ENCODE results near the gene AMIGO3.
"Not testable (repeated sequence)": the region's sequence is repeated elsewhere in the genome, so short reads cannot be mapped to it uniquely, and the experiment has no call there.

The AMIGO3 gene

GRCh38 chr3:49709852-49710251, 9.6 kb downstream of the AMIGO3 start:
- DNase-seq (ENCODE audit: low spot score): no peak

DNA sequence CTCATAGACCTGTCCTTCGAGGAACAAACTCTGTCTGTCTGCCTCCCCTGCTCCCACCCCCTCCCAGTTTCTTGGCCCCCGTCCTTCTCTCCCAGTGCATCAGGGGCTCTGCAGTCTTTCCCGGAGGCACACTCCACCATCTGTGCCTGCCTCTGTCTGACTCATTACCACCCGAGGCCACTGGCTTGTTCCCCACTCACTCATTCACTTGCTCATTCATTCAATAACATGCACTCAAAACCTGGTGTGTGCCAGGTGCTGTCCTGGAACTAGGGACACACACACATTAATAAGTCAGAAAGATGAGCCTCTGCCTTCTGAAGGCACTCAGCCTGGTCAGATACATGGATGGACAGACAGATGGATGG, 12.4 kb downstream of the AMIGO3 start:
- no peak for DNase-seq (ENCODE audit: low spot score)

- DNase-seq (ENCODE audit: low spot score): no peak
These were observed 12.9 kb downstream of the AMIGO3 start for GRCh38 chr3:49706456-49707112.

DNA sequence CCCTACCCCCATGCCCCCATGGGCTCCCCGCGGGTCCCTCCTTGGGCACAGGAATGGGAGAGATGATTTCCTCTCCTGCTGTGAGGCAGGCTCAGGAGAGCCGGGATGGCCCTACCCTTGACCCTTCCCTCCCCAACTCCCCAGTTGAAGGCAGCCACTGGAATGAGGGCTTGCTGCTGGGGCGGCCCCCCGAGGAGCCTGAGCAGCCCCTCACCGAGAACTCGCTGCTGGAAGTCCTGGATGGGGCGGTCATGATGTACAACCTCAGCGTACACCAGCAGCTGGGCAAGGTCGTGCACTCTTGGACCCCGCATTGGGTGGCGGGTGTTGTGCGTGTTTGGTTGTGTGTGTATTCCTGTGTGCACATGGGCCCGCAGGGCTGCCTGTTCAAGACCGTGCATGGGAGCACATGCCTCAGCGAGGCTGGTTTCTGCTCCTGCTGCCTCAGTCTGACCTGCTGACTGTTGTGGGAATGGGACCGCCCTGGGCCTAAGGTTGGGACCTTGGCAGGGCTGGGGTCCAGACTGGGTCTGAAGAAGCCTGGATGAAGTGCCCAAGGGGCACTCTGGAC, 14.0 kb downstream of the AMIGO3 start:
- no peak for DNase-seq (ENCODE audit: low spot score)

DNA sequence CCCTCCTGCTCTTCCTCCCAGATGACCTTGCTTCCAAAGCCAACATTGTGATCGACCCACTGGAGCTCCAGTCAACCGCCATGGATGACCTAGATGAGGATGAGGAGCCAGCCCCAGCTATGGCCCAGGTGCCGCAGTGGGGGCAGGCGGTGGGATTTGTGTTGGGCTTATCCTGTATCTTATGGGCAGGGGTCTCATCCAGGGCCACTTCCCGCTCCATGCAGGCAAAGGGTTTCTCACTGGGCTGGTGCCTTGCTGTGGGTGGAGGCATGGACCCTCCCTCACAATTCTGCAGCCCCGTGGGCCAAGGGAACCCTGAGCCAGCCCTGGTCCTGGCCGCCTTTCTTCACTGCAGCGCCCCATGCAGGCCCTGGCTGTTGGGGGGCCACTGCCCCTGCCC, 14.9 kb downstream of the AMIGO3 start:
- no peak for DNase-seq (ENCODE audit: low spot score)

GRCh38 chr3:49703956-49704355, 15.5 kb downstream of the AMIGO3 start:
- no peak for DNase-seq (ENCODE audit: low spot score)

- peak; percentile 91 for DNase-seq (ENCODE audit: low spot score)
These were observed 16.0 kb downstream of the AMIGO3 start for GRCh38 chr3:49703443-49703927.

DNA sequence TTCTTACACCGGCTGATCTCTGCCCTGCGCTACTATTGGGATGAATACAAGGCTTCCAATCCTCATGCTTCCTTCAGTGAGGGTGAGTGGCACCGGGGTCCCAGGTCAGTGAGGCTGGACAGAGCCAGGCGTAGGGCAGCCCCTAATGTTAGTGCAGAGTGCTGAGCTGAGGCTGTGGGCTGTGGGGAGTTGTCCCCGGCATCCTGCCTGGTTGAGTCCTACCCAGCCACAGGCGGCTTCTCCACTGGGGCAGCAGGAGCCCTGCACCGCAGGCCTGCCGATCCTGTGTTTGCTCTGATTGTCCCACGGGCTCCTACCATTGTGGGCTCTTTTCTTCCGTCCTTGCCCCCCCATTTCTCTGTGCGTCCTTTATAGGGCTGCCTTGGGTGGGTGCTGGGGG, 16.8 kb downstream of the AMIGO3 start:
- DNase-seq (ENCODE audit: low spot score): no peak

- DNase-seq (ENCODE audit: low spot score): peak; percentile 49
These were observed 18.0 kb downstream of the AMIGO3 start for GRCh38 chr3:49701388-49702077.

DNA sequence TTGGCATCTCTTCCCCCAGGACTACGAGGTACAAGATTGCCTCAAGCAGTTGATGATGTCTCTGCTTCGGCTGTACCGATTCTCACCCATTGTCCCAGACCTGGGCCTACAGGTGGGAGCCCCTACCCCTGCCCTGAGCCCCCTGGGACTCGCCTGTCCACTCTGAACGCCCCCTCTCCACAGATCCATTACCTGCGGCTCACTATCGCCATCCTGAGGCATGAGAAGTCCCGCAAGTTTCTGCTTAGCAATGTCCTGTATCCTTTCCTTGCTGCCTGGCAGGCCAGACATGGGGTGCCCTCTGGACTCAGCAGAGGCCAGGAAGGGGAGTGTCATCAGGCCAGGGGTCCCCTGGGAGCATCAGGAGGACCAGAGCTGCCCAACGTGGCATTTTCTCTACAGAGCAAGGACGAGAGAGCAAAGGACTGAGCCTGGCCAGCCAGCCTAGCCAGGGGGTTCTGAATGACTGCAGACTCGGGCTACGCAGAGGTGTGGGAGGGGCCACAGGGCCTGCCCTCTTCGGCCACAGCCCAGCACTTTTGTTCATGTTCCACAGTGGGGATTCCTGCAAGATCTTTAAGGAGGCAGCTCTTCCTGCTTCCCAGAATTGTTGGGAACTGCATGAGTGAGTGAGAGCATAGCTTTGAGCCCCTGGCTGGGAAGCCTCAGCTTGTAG, 18.9 kb downstream of the AMIGO3 start:
- DNase-seq (ENCODE audit: low spot score): no peak

GRCh38 chr3:49700014-49700413, 19.5 kb downstream of the AMIGO3 start:
- no peak for DNase-seq (ENCODE audit: low spot score)

DNA sequence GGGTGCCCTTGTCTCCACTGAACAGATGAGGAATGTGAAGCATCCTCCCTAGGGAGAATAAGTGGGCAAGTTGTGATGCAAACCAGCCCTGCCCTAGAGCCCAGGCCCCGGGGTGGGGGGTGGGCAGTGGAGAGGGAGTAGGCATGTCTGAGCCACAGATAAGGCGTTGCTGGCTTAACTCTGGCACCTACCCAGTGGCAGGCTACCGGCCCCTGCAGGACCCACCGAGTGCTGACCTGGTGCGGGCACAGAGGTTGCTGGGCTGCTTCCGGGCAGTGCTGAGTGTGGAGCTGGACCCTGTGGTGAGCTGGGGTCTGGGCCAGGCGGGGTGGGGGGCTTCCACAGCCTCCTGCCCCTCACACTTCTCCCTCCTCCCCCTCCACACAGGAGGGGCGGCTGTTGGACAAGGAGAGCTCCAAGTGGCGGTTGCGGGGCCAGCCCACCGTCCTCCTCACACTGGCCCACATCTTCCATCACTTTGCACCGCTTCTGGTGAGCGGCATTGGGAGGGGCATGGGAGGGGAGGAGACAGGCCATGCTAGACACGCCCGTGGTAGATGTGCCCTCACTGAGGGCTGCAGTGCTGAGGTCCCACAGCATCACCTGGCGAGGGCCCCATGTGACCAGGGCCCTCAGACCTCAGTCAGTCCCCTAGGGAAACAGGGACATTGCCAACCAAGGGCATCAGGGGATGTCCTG, 20.1 kb downstream of the AMIGO3 start:
- DNase-seq (ENCODE audit: low spot score): no peak

DNA sequence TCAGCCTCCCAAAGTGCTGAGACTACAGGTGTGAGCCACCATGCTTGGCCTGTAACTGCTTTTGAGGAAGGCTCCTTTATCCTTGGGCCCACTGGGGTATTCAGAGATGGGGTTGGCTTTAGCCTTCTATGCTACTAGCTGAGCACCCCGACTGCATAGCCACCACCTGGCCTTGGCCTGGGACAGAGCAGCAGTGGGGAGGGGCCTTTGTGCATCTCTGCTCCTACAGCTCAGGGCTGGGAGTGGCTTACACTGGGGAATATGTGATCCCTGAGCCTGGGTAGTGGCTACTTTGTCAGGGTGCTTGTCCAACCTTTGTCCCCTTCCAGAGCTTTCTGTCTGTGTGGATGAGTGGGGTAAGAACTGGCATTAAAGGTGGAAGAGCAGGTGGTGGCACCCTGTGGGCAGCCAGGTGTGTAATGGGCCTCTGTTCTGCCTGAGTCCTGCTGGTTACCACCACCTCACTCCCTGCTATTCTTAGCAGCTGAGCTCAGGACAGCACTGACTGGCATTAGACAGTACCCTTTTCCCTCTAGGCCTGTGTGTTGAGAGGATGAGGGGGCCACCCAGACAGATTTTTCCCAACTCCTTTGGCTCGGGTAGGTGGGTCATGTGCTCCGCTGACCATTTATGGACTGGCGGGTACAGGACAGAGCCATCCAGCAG, 24.0 kb downstream of the AMIGO3 start:
- not testable (repeated sequence) for DNase-seq (ENCODE audit: low spot score)

- DNase-seq (ENCODE audit: low spot score): not testable (repeated sequence)
These were observed 24.9 kb downstream of the AMIGO3 start for GRCh38 chr3:49694409-49695070.

DNA sequence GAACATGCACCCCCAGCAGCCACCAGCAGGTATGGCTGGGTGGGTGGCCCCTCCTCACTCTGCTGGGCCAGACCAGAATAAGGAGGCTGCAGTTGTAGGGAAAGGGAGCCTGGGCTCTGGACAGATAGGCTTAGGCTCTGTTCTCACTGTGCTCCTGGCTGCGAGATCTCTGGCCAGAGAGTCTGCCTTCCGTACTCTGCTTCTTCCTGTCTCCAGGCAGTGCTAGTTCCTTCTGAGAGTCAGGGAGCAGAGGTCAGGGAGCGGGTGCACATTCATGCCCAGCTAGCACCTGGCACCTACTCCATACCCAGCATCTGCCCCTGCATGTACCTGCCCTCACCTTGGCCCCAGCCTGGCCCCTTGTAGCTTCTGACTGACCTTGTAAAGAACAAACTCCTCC, 28.0 kb downstream of the AMIGO3 start:
- DNase-seq (ENCODE audit: low spot score): not testable (repeated sequence)

- not testable (repeated sequence) for DNase-seq (ENCODE audit: low spot score)
These were observed 28.6 kb downstream of the AMIGO3 start for GRCh38 chr3:49690856-49691255.

GRCh38 chr3:49689908-49690624, 29.4 kb downstream of the AMIGO3 start:
- not testable (repeated sequence) for DNase-seq (ENCODE audit: low spot score)

DNA sequence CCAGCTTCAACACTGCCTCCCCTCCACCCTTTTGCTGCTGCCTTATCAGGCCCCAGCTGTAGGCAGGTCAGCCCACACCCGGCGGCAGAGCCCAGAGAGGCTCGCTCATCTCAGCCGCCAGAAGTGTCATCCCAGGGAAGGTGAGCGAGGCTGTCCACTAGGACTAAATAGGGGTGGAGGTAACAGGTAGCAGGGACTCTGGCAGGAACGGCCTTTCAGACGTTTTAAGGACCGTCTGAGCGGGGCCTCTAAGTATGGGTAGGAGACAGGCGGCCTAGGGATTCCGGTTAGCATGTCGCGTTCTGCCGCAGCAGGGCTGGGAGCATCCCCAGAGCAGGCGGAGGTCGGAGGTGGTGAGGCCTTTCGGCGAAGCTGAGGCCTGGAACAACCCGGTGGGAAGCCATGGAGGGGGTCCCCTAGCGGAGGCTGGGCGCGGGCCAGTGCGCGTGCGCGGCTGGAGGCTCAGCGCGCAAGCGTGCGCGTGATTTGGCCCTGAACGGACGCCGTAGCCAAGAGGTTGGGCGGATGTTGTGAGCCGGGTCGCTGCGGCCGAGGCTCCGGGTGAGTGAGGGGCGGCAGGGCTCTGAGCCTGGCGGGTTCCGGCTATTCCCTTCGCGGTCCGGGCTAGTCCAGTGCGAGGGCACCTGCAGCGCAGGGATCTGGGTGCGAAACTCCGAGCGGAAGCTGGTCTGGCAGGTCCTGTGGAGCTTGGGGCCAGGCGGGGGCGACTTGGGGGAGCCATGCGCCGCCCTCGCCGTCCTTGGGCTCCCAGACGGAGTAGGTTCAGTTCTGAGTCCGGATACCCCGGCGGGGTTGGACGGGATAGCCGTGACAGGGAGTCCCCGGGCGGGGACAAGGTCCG, 30.2 kb downstream of the AMIGO3 start, which contains the start of the genes MST1 and RNF123:
Gene MST1 (minus strand): TSS at position 429 of the 862 bp plus-strand sequence. CDS start 783 bp downstream, outside the sequence.
Gene RNF123 (plus strand): TSS at position 512 of the 862 bp plus-strand sequence. CDS start 1,609 bp downstream, outside the sequence.
- DNase-seq (ENCODE audit: low spot score): peak; percentile 94
